ENCODE data around the gene SGCA.

- TF ChIP-seq CTCF (IDR thresholded peaks at IDR 0.05; ENCODE audit: borderline replicate concordance, extremely low read depth, low read length, poor library complexity, severe bottlenecking), result peak; percentile 97
- TF ChIP-seq EZH2 (IDR thresholded peaks at IDR 0.05; ENCODE audit: borderline replicate concordance, low read depth, low read length, severe bottlenecking), result no peak
Observed at GRCh38 chr17:50161023-50161910, 4.5 kb upstream of the SGCA start.
